Astrocyte (in vitro differentiated cells and primary cell): Measurements from ENCODE around the gene CTNNA3. TPM values are rescaled to one million over a fixed set of nuclear protein-coding genes. Genes with fewer than 3 reads are reported as not detected.

ENCODE experiments used
- DNase-seq: peaks from one replicate; pipeline ENCODE4 v3.0.0-alpha.2; 2010; ENCODE audit warnings: low read depth
- FAIRE-seq: peaks from 2 replicates; lab custom pipeline; 2011; peaks lifted over from hg19 to GRCh38; lab: Jason Lieb, UNC
- H2AFZ ChIP-seq: 2 replicates; pipeline ENCODE4 v1.6.0; 2012; ENCODE audit warnings: low read depth, low read length, inconsistent platforms
- H3K27ac ChIP-seq: 2 replicates; pipeline ENCODE4 v1.5.1; 2011; ENCODE audit warnings: low read depth, low read length, inconsistent platforms
- H3K27me3 ChIP-seq: 2 replicates; pipeline ENCODE4 v1.6.0; 2011; ENCODE audit warnings: low read length, inconsistent platforms; ENCODE audit not compliant: insufficient read depth
- H3K36me3 ChIP-seq: 2 replicates; pipeline ENCODE4 v1.5.1; 2011; ENCODE audit warnings: low read length, inconsistent platforms; ENCODE audit not compliant: insufficient read depth
- H3K4me1 ChIP-seq: 2 replicates; pipeline ENCODE4 v1.5.1; 2011; ENCODE audit warnings: low read length, inconsistent platforms; ENCODE audit not compliant: insufficient read depth
- H3K4me2 ChIP-seq: 2 replicates; pipeline ENCODE4 v1.6.0; 2012; ENCODE audit warnings: low read length, inconsistent platforms
- H3K4me3 ChIP-seq: 2 replicates; pipeline ENCODE4 v1.5.1; 2011; ENCODE audit warnings: low read depth, mild to moderate bottlenecking, low read length, inconsistent platforms; ENCODE audit not compliant: insufficient read depth
- H3K79me2 ChIP-seq: 2 replicates; pipeline ENCODE4 v1.6.0; 2012; ENCODE audit warnings: mild to moderate bottlenecking, low read length, inconsistent platforms; ENCODE audit not compliant: insufficient read depth
- H3K9ac ChIP-seq: 2 replicates; pipeline ENCODE4 v1.6.0; 2012; ENCODE audit warnings: mild to moderate bottlenecking, low read length, inconsistent platforms
- H3K9me3 ChIP-seq: 2 replicates; pipeline ENCODE4 v1.5.1; 2012; ENCODE audit warnings: low read depth, mild to moderate bottlenecking, low read length, inconsistent platforms; ENCODE audit not compliant: insufficient read depth
- H4K20me1 ChIP-seq: 2 replicates; pipeline ENCODE4 v1.6.0; 2012; ENCODE audit warnings: low read length, inconsistent platforms; ENCODE audit not compliant: insufficient read depth
- H3K27ac Mint-ChIP-seq: one replicate; pipeline ENCODE4 v1.8.0; 2021; ENCODE audit warnings: mild to moderate bottlenecking, mixed read lengths; ENCODE audit not compliant: unreplicated experiment
- H3K27me3 Mint-ChIP-seq: one replicate; pipeline ENCODE4 v1.8.0; 2021; ENCODE audit warnings: low read depth, mixed read lengths; ENCODE audit not compliant: unreplicated experiment
- H3K36me3 Mint-ChIP-seq: one replicate; pipeline ENCODE4 v1.8.0; 2021; ENCODE audit warnings: low read depth, mixed read lengths; ENCODE audit not compliant: unreplicated experiment
- H3K4me1 Mint-ChIP-seq: one replicate; pipeline ENCODE4 v1.8.0; 2021; ENCODE audit warnings: low read depth, mixed read lengths; ENCODE audit not compliant: unreplicated experiment
- H3K4me3 Mint-ChIP-seq: one replicate; pipeline ENCODE4 v1.8.0; 2021; ENCODE audit warnings: mild to moderate bottlenecking, moderate library complexity, mixed read lengths; ENCODE audit not compliant: unreplicated experiment
- H3K9me3 Mint-ChIP-seq: one replicate; pipeline ENCODE4 v1.8.0; 2021; ENCODE audit warnings: mild to moderate bottlenecking, mixed read lengths; ENCODE audit not compliant: unreplicated experiment
- CTCF ChIP-seq: IDR thresholded peaks from 2 replicates; pipeline ENCODE4 v1.5.1; 2011; ENCODE audit warnings: low read depth, mild to moderate bottlenecking, inconsistent platforms, low read length, moderate library complexity; ENCODE audit not compliant: insufficient read depth
- EZH2 ChIP-seq: IDR thresholded peaks from 2 replicates; pipeline ENCODE4 v1.6.1; 2012; ENCODE audit warnings: mild to moderate bottlenecking, low read length, inconsistent platforms; ENCODE audit not compliant: insufficient read depth
- total RNA-seq: library from RNA; stranded (reverse); gene quantifications from 2 replicates; pipeline ENCODE4 v1.2.1, GENCODE V29; 2021

Gene CTNNA3
- total RNA-seq, 1 donor from 2014 or later, result 0.73 TPM

GRCh38 chr10:66187053-66187733 lies 1508.8 kb downstream of the CTNNA3 start:
- H3K79me2 ChIP-seq, result no peaks in the 10 kb centered on the region
- Mint-ChIP-seq H3K27ac (no peak overlapping the region), H3K4me3 (no peak overlapping the region), H3K4me1 (peaks cover 8% of the 10 kb centered on the region), H3K27me3 (no peaks in the 10 kb centered on the region), H3K36me3 (no peaks in the 10 kb centered on the region), H3K9me3 (no peaks in the 10 kb centered on the region)
- no peak for FAIRE-seq
- H3K9me3 ChIP-seq, result no peaks in the 10 kb centered on the region
- H4K20me1 ChIP-seq, result no peaks in the 10 kb centered on the region
- no peak overlapping the region for H3K4me2 ChIP-seq
- no peak for TF ChIP-seq EZH2
- H3K36me3 ChIP-seq, result no peaks in the 10 kb centered on the region
- H3K4me3 ChIP-seq, result no peak overlapping the region
- no peaks in the 10 kb centered on the region for H3K27me3 ChIP-seq
- H3K27ac ChIP-seq, result no peak overlapping the region
- DNase-seq, result peak; percentile 1
- H3K9ac ChIP-seq, result no peak overlapping the region
- H3K4me1 ChIP-seq, result no peaks in the 10 kb centered on the region
- H2AFZ ChIP-seq, result no peak overlapping the region

GRCh38 chr10:66183028-66183427 lies 1513.0 kb downstream of the CTNNA3 start:
- H3K36me3 Mint-ChIP-seq, result no peaks in the 10 kb centered on the region
- H3K27me3 Mint-ChIP-seq, result no peaks in the 10 kb centered on the region
- H3K9ac ChIP-seq, result no peak overlapping the region
- H3K4me1 ChIP-seq, result no peaks in the 10 kb centered on the region
- no peak overlapping the region for H3K4me3 Mint-ChIP-seq
- DNase-seq, result no peak
- H3K4me2 ChIP-seq, result no peak overlapping the region
- TF ChIP-seq CTCF (no peak), EZH2 (no peak)
- no peak overlapping the region for H3K4me3 ChIP-seq
- H3K27me3 ChIP-seq, result no peaks in the 10 kb centered on the region
- no peak overlapping the region for H3K27ac ChIP-seq
- H3K27ac Mint-ChIP-seq, result no peak overlapping the region
- H2AFZ ChIP-seq, result no peak overlapping the region
- FAIRE-seq, result no peak
- no peaks in the 10 kb centered on the region for H3K9me3 ChIP-seq
- no peaks in the 10 kb centered on the region for H3K9me3 Mint-ChIP-seq
- no peaks in the 10 kb centered on the region for H3K79me2 ChIP-seq
- peaks cover 8% of the 10 kb centered on the region for H3K4me1 Mint-ChIP-seq
- no peaks in the 10 kb centered on the region for H4K20me1 ChIP-seq
- no peaks in the 10 kb centered on the region for H3K36me3 ChIP-seq

GRCh38 chr10:66180581-66181318 lies 1515.2 kb downstream of the CTNNA3 start:
- no peaks in the 10 kb centered on the region for H3K36me3 ChIP-seq
- no peaks in the 10 kb centered on the region for H4K20me1 ChIP-seq
- TF ChIP-seq CTCF (peak; percentile 62), EZH2 (no peak)
- H3K4me3 ChIP-seq, result no peak overlapping the region
- no peak overlapping the region for H3K27ac ChIP-seq
- H3K4me2 ChIP-seq, result no peak overlapping the region
- Mint-ChIP-seq H3K4me1 (no peaks in the 10 kb centered on the region), H3K27ac (no peak overlapping the region), H3K36me3 (no peaks in the 10 kb centered on the region), H3K27me3 (no peaks in the 10 kb centered on the region), H3K9me3 (no peaks in the 10 kb centered on the region), H3K4me3 (no peak overlapping the region)
- H3K9me3 ChIP-seq, result no peaks in the 10 kb centered on the region
- H3K27me3 ChIP-seq, result no peaks in the 10 kb centered on the region
- no peaks in the 10 kb centered on the region for H3K4me1 ChIP-seq
- DNase-seq (peak; percentile 18), FAIRE-seq (peak; percentile 47)
- H3K9ac ChIP-seq, result no peak overlapping the region
- peak overlapping the region; percentile 33 for H2AFZ ChIP-seq
- H3K79me2 ChIP-seq, result no peaks in the 10 kb centered on the region
